Measurements from ENCODE around the gene DAZAP2. TPM values are rescaled to one million over a fixed set of nuclear protein-coding genes. Genes with fewer than 3 reads are reported as not detected.

DAZAP2 gene
- total and polyA plus RNA-seq, 2 of the 13 experiments (the other 11 are each of a cell fraction or from before 2014, with no cell fraction given) = 64.5 to 222 TPM

DNA sequence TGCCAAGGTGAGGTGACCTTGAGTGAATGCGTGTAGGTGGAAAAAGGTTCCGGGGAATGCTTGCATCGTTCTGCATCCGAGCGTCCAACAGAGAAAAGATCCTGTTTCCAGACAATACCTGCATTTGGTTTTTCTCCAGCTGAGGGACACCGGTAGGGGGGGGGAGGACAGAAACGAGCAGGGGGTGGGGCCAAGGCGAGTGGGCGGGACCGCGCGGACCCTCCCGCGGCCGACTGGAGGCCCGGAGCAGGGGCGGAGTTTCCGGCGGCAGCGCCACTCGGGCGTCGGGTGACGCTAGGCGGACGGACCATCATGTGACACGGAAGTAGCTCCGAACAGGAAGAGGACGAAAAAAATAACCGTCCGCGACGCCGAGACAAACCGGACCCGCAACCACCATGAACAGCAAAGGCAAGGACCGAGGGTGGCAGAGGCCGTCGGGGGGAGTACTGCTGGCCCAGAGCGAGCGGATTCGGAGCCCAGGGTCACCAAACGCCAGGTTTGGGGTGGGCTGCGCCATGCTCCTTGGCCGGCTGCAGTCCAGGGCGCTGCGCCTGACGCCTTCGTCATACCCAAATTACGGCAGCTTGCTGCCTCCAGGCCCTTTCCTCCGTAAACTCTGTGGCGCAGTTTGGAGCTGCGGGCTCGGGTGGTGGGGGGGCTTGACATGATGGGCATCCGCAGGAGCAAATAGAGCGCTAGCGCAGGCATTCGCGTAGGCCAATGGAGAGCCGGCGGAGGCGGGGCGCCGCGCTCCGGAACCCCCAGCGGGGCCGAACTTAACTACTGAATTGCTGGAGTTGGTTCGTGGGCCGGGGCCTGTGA, at the start of gene DAZAP2 (continued):
- TF ChIP-seq HMGA1 (CRISPR knock-in tag; conservative IDR thresholded peaks at IDR 0.05) (no peak), MIXL1 (CRISPR knock-in tag; IDR thresholded peaks at IDR 0.05) (no peak), HNRNPUL1 (IDR thresholded peaks at IDR 0.05; ENCODE audit: low read depth, low read length) (no peak), KMT2B (CRISPR knock-in tag; IDR thresholded peaks at IDR 0.05) (peak; percentile 82), SIN3A (IDR thresholded peaks at IDR 0.05; ENCODE audit: borderline replicate concordance, low read depth, low read length) (peak; percentile 89), DBP (CRISPR knock-in tag; IDR thresholded peaks at IDR 0.05; ENCODE audit: not compliant biosample characterization) (peak; percentile 60), GTF3A (CRISPR knock-in tag; conservative IDR thresholded peaks at IDR 0.05) (no peak), CBX2 (IDR thresholded peaks at IDR 0.05; ENCODE audit: low read depth, low read length) (no peak), CBX2 (CRISPR knock-in tag; IDR thresholded peaks at IDR 0.05; ENCODE audit: low read depth) (no peak), ZNF713 (CRISPR knock-in tag; IDR thresholded peaks at IDR 0.05) (no peak), FOXK2 (IDR thresholded peaks at IDR 0.05) (no peak), EZH2 (conservative IDR thresholded peaks at IDR 0.05; ENCODE audit: low read depth, low read length) (no peak), ZBTB33 (CRISPR knock-in tag; IDR thresholded peaks at IDR 0.05) (no peak), KLF11 (CRISPR knock-in tag; IDR thresholded peaks at IDR 0.05) (peak; percentile 52; the same call in 1 of the 2 replicates), HDAC2 (CRISPR knock-in tag; IDR thresholded peaks at IDR 0.05) (peak; percentile 45; the same call in 1 of the 2 replicates), RARG (CRISPR knock-in tag; IDR thresholded peaks at IDR 0.05; ENCODE audit: low read depth) (no peak), JDP2 (CRISPR knock-in tag; IDR thresholded peaks at IDR 0.05; ENCODE audit: borderline replicate concordance) (no peak), PHF20 (CRISPR knock-in tag; IDR thresholded peaks at IDR 0.05) (peak; percentile 88), ZGPAT (CRISPR knock-in tag; IDR thresholded peaks at IDR 0.05) (peak; percentile 79), ZNF629 (CRISPR knock-in tag; conservative IDR thresholded peaks at IDR 0.05) (no peak)
- TF ChIP-seq, protein P1, sequence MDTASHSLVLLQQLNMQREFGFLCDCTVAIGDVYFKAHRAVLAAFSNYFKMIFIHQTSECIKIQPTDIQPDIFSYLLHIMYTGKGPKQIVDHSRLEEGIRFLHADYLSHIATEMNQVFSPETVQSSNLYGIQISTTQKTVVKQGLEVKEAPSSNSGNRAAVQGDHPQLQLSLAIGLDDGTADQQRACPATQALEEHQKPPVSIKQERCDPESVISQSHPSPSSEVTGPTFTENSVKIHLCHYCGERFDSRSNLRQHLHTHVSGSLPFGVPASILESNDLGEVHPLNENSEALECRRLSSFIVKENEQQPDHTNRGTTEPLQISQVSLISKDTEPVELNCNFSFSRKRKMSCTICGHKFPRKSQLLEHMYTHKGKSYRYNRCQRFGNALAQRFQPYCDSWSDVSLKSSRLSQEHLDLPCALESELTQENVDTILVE (CRISPR knock-in tag; IDR thresholded peaks at IDR 0.05) = peak; percentile 69; the same call in 1 of the 2 replicates
- TF ChIP-seq, protein P2, sequence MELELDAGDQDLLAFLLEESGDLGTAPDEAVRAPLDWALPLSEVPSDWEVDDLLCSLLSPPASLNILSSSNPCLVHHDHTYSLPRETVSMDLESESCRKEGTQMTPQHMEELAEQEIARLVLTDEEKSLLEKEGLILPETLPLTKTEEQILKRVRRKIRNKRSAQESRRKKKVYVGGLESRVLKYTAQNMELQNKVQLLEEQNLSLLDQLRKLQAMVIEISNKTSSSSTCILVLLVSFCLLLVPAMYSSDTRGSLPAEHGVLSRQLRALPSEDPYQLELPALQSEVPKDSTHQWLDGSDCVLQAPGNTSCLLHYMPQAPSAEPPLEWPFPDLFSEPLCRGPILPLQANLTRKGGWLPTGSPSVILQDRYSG (CRISPR knock-in tag; IDR thresholded peaks at IDR 0.05) = no peak
- TF ChIP-seq, protein P3, sequence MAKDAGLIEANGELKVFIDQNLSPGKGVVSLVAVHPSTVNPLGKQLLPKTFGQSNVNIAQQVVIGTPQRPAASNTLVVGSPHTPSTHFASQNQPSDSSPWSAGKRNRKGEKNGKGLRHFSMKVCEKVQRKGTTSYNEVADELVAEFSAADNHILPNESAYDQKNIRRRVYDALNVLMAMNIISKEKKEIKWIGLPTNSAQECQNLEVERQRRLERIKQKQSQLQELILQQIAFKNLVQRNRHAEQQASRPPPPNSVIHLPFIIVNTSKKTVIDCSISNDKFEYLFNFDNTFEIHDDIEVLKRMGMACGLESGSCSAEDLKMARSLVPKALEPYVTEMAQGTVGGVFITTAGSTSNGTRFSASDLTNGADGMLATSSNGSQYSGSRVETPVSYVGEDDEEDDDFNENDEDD (CRISPR knock-in tag; IDR thresholded peaks at IDR 0.05; ENCODE audit: borderline replicate concordance) = no peak

Data from HepG2 (cell line).